T-helper 2 cell treated with Interferon-gamma antibody and Interleukin-4, amounts not matched to agents 5 μg/mL and 100 μg/mL, for 36 hours (primary cell): Measurements from ENCODE around the gene RRAGD.
"Not testable (repeated sequence)": the region's sequence is repeated elsewhere in the genome, so short reads cannot be mapped to it uniquely, and the experiment has no call there.

Source experiments
- DNase-seq: peaks from one replicate; pipeline ENCODE4 v3.0.0; 2021; ENCODE audit warnings: low spot score
- H3K27ac Mint-ChIP-seq: one replicate; pipeline ENCODE4 v1.8.0; 2021; ENCODE audit warnings: mild to moderate bottlenecking, mixed read lengths
- H3K27me3 Mint-ChIP-seq: one replicate; pipeline ENCODE4 v1.8.0; 2021; ENCODE audit warnings: low read depth, mixed read lengths
- H3K36me3 Mint-ChIP-seq: one replicate; pipeline ENCODE4 v1.8.0; 2021; ENCODE audit warnings: low read depth, mixed read lengths
- H3K4me1 Mint-ChIP-seq: one replicate; pipeline ENCODE4 v1.8.0; 2021; ENCODE audit warnings: low read depth, mixed read lengths
- H3K4me3 Mint-ChIP-seq: one replicate; pipeline ENCODE4 v1.8.0; 2022; ENCODE audit warnings: mild to moderate bottlenecking, moderate library complexity, mixed read lengths
- H3K9me3 Mint-ChIP-seq: one replicate; pipeline ENCODE4 v1.8.0; 2021; ENCODE audit warnings: mixed read lengths

RRAGD gene

GRCh38 chr6:89402776-89403175 lies 9.3 kb downstream of the RRAGD start:
- DNase-seq = no peak
- Mint-ChIP-seq H3K27ac (no peak overlapping the region), H3K9me3 (no peaks in the 10 kb centered on the region), H3K27me3 (peaks cover 5% of the 10 kb centered on the region), H3K4me1 (peaks cover 2% of the 10 kb centered on the region), H3K36me3 (no peaks in the 10 kb centered on the region), H3K4me3 (no peak overlapping the region)

GRCh38 chr6:89400912-89401399 lies 11.1 kb downstream of the RRAGD start:
- Mint-ChIP-seq H3K9me3 (no peaks in the 10 kb centered on the region), H3K27me3 (no peaks in the 10 kb centered on the region), H3K27ac (no peak overlapping the region), H3K4me1 (peaks cover 2% of the 10 kb centered on the region), H3K36me3 (no peaks in the 10 kb centered on the region), H3K4me3 (no peak overlapping the region)
- DNase-seq = no peak

GRCh38 chr6:89400050-89400449 lies 12.0 kb downstream of the RRAGD start:
- Mint-ChIP-seq H3K9me3 (no peaks in the 10 kb centered on the region), H3K27me3 (no peaks in the 10 kb centered on the region), H3K27ac (no peak overlapping the region), H3K4me1 (peaks cover 2% of the 10 kb centered on the region), H3K36me3 (no peaks in the 10 kb centered on the region), H3K4me3 (no peak overlapping the region)
- no peak for DNase-seq

- no peaks in the 10 kb centered on the region for H3K36me3 Mint-ChIP-seq
- no peak overlapping the region for H3K4me3 Mint-ChIP-seq
- no peak overlapping the region for H3K27ac Mint-ChIP-seq
- no peak for DNase-seq
- peaks cover 3% of the 10 kb centered on the region for H3K27me3 Mint-ChIP-seq
- H3K9me3 Mint-ChIP-seq = peaks cover 3% of the 10 kb centered on the region
- H3K4me1 Mint-ChIP-seq = peaks cover 2% of the 10 kb centered on the region
Measured at GRCh38 chr6:89398762-89399525, 13.1 kb downstream of the RRAGD start.

- H3K4me3 Mint-ChIP-seq, H3K36me3 Mint-ChIP-seq, H3K9me3 Mint-ChIP-seq, H3K27ac Mint-ChIP-seq, H3K4me1 Mint-ChIP-seq, DNase-seq: not testable (repeated sequence)
- peaks cover 12% of the 10 kb centered on the region for H3K27me3 Mint-ChIP-seq
Measured at GRCh38 chr6:89397884-89398283, 14.2 kb downstream of the RRAGD start.

- no peak overlapping the region for H3K27ac Mint-ChIP-seq
- DNase-seq = no peak
- H3K4me1 Mint-ChIP-seq = peaks cover 5% of the 10 kb centered on the region
- H3K9me3 Mint-ChIP-seq = peaks cover 9% of the 10 kb centered on the region
- H3K36me3 Mint-ChIP-seq = peaks cover 6% of the 10 kb centered on the region
- peaks cover 12% of the 10 kb centered on the region for H3K27me3 Mint-ChIP-seq
- H3K4me3 Mint-ChIP-seq = no peak overlapping the region
Measured at GRCh38 chr6:89393659-89394058, 18.4 kb downstream of the RRAGD start.

GRCh38 chr6:89392823-89393222 lies 19.2 kb downstream of the RRAGD start:
- peaks cover 12% of the 10 kb centered on the region for H3K27me3 Mint-ChIP-seq

GRCh38 chr6:89388846-89389245 lies 23.2 kb downstream of the RRAGD start:
- Mint-ChIP-seq H3K27me3 (peaks cover 9% of the 10 kb centered on the region), H3K4me3 (no peak overlapping the region), H3K27ac (no peak overlapping the region), H3K36me3 (peaks cover 7% of the 10 kb centered on the region), H3K4me1 (peaks cover 5% of the 10 kb centered on the region), H3K9me3 (peaks cover 5% of the 10 kb centered on the region)
- DNase-seq = no peak

More at GRCh38 chr6:89392823-89393222, 19.2 kb downstream of the RRAGD start:
- Mint-ChIP-seq H3K36me3 (peaks cover 6% of the 10 kb centered on the region), H3K4me1 (peaks cover 5% of the 10 kb centered on the region), H3K4me3 (no peak overlapping the region), H3K9me3 (peaks cover 9% of the 10 kb centered on the region), H3K27ac (no peak overlapping the region)
- DNase-seq = no peak

GRCh38 chr6:89387516-89388201 lies 24.4 kb downstream of the RRAGD start:
- no peak for DNase-seq
- H3K27ac Mint-ChIP-seq = no peak overlapping the region
- peaks cover under 1% of the 10 kb centered on the region for H3K4me1 Mint-ChIP-seq
- peaks cover 3% of the 10 kb centered on the region for H3K36me3 Mint-ChIP-seq
- H3K4me3 Mint-ChIP-seq = no peak overlapping the region
- no peaks in the 10 kb centered on the region for H3K27me3 Mint-ChIP-seq
- H3K9me3 Mint-ChIP-seq = no peaks in the 10 kb centered on the region

- no peak for DNase-seq
- H3K27me3 Mint-ChIP-seq = no peaks in the 10 kb centered on the region
- H3K4me1 Mint-ChIP-seq = no peaks in the 10 kb centered on the region
- H3K9me3 Mint-ChIP-seq = no peaks in the 10 kb centered on the region
- H3K36me3 Mint-ChIP-seq = peaks cover 3% of the 10 kb centered on the region
- H3K27ac Mint-ChIP-seq = no peak overlapping the region
- H3K4me3 Mint-ChIP-seq = no peak overlapping the region
Measured at GRCh38 chr6:89386917-89387491, 25.1 kb downstream of the RRAGD start.

- H3K36me3 Mint-ChIP-seq = peaks cover 3% of the 10 kb centered on the region
- no peaks in the 10 kb centered on the region for H3K27me3 Mint-ChIP-seq
- H3K4me1 Mint-ChIP-seq = no peaks in the 10 kb centered on the region
- no peak for DNase-seq
- H3K27ac Mint-ChIP-seq = no peak overlapping the region
- no peaks in the 10 kb centered on the region for H3K9me3 Mint-ChIP-seq
- H3K4me3 Mint-ChIP-seq = no peak overlapping the region
Measured at GRCh38 chr6:89385846-89386245, 26.2 kb downstream of the RRAGD start.

GRCh38 chr6:89385156-89385667 lies 26.9 kb downstream of the RRAGD start:
- no peaks in the 10 kb centered on the region for H3K27me3 Mint-ChIP-seq
- no peaks in the 10 kb centered on the region for H3K9me3 Mint-ChIP-seq
- H3K4me3 Mint-ChIP-seq = no peak overlapping the region
- H3K27ac Mint-ChIP-seq = no peak overlapping the region
- peaks cover 3% of the 10 kb centered on the region for H3K36me3 Mint-ChIP-seq
- no peaks in the 10 kb centered on the region for H3K4me1 Mint-ChIP-seq
- DNase-seq = no peak

GRCh38 chr6:89381031-89381430 lies 31.0 kb downstream of the RRAGD start:
- Mint-ChIP-seq H3K9me3 (no peaks in the 10 kb centered on the region), H3K27me3 (no peaks in the 10 kb centered on the region), H3K4me1 (peaks cover 9% of the 10 kb centered on the region), H3K27ac (no peak overlapping the region), H3K36me3 (peaks cover 3% of the 10 kb centered on the region), H3K4me3 (no peak overlapping the region)
- no peak for DNase-seq

GRCh38 chr6:89379281-89379680 lies 32.8 kb downstream of the RRAGD start:
- Mint-ChIP-seq H3K36me3 (peaks cover 2% of the 10 kb centered on the region), H3K27ac (no peak overlapping the region), H3K4me1 (peaks cover 19% of the 10 kb centered on the region), H3K4me3 (no peak overlapping the region), H3K27me3 (no peaks in the 10 kb centered on the region), H3K9me3 (no peaks in the 10 kb centered on the region)
- DNase-seq = no peak
